ENCODE data around the gene MAGI3.

DNA sequence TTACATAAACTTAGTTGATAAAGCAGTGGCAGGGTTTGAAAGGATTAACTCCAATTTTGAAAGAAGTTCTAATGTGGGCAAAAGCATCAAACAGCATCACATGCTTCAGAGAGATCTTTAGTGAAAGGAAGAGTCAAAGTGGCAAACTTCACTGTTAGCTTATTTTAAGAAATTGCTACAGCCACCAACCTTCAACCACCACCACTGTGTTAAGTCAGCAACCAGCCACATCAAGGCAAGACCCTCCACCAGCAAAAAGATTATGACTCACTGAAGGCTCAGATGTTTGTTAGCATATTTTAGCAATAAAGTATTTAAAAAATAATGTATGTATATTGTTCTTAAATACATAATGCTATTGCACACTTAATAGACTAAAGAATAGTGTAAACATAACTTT is 21.3 kb upstream of the MAGI3 start:
- TF ChIP-seq, protein P1, sequence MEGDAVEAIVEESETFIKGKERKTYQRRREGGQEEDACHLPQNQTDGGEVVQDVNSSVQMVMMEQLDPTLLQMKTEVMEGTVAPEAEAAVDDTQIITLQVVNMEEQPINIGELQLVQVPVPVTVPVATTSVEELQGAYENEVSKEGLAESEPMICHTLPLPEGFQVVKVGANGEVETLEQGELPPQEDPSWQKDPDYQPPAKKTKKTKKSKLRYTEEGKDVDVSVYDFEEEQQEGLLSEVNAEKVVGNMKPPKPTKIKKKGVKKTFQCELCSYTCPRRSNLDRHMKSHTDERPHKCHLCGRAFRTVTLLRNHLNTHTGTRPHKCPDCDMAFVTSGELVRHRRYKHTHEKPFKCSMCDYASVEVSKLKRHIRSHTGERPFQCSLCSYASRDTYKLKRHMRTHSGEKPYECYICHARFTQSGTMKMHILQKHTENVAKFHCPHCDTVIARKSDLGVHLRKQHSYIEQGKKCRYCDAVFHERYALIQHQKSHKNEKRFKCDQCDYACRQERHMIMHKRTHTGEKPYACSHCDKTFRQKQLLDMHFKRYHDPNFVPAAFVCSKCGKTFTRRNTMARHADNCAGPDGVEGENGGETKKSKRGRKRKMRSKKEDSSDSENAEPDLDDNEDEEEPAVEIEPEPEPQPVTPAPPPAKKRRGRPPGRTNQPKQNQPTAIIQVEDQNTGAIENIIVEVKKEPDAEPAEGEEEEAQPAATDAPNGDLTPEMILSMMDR (IDR thresholded peaks at IDR 0.05), result no peak
- TF ChIP-seq CEBPB (IDR thresholded peaks at IDR 0.05), result no peak
- no peak for TF ChIP-seq SREBF2 (IDR thresholded peaks at IDR 0.05)
- no peak for TF ChIP-seq EP300 (IDR thresholded peaks at IDR 0.05)
- no peak for TF ChIP-seq FOSL2 (IDR thresholded peaks at IDR 0.05)
- no peak for TF ChIP-seq FOSL2 (CRISPR knock-in tag; IDR thresholded peaks at IDR 0.05)
- TF ChIP-seq ZFP36 (IDR thresholded peaks at IDR 0.05; ENCODE audit: borderline replicate concordance, partially characterized antibody), result no peak
- TF ChIP-seq PHF8 (IDR thresholded peaks at IDR 0.05; ENCODE audit: borderline replicate concordance, low read depth), result no peak
- TF ChIP-seq, protein P2, sequence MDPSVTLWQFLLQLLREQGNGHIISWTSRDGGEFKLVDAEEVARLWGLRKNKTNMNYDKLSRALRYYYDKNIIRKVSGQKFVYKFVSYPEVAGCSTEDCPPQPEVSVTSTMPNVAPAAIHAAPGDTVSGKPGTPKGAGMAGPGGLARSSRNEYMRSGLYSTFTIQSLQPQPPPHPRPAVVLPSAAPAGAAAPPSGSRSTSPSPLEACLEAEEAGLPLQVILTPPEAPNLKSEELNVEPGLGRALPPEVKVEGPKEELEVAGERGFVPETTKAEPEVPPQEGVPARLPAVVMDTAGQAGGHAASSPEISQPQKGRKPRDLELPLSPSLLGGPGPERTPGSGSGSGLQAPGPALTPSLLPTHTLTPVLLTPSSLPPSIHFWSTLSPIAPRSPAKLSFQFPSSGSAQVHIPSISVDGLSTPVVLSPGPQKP (IDR thresholded peaks at IDR 0.05; ENCODE audit: low read depth, low read length), result no peak
- no peak for TF ChIP-seq KDM1A (IDR thresholded peaks at IDR 0.05; ENCODE audit: low read depth)
- TF ChIP-seq, protein P3, sequence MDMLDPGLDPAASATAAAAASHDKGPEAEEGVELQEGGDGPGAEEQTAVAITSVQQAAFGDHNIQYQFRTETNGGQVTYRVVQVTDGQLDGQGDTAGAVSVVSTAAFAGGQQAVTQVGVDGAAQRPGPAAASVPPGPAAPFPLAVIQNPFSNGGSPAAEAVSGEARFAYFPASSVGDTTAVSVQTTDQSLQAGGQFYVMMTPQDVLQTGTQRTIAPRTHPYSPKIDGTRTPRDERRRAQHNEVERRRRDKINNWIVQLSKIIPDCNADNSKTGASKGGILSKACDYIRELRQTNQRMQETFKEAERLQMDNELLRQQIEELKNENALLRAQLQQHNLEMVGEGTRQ (IDR thresholded peaks at IDR 0.05), result no peak
- TF ChIP-seq, protein P4, sequence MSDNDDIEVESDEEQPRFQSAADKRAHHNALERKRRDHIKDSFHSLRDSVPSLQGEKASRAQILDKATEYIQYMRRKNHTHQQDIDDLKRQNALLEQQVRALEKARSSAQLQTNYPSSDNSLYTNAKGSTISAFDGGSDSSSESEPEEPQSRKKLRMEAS (IDR thresholded peaks at IDR 0.05), result no peak
- no peak for TF ChIP-seq MAFK (IDR thresholded peaks at IDR 0.05; ENCODE audit: partially characterized antibody)
- no peak for TF ChIP-seq MAZ (IDR thresholded peaks at IDR 0.05; ENCODE audit: borderline replicate concordance, low read depth, low read length)
- TF ChIP-seq MYC (IDR thresholded peaks at IDR 0.05; ENCODE audit: borderline replicate concordance, low read length), result no peak

Measured in A549 (cell line).